GM19023 (cell line): ENCODE data around the gene CDC73.
"Not testable (repeated sequence)": the region's sequence is repeated elsewhere in the genome, so short reads cannot be mapped to it uniquely, and the experiment has no call there.

ENCODE experiments used
- ATAC-seq: cut with Tn5 transposase; IDR thresholded peaks from one replicate; pipeline ENCODE4 v1.9.1; 2021; ENCODE audit warnings: mild to moderate bottlenecking, moderate library complexity; ENCODE audit not compliant: unreplicated experiment

CDC73 gene

GRCh38 chr1:193275773-193276172 is 153.9 kb downstream of the CDC73 start:
- ATAC-seq, result no peak

GRCh38 chr1:193278968-193279367 is 157.1 kb downstream of the CDC73 start:
- no peak for ATAC-seq

GRCh38 chr1:193281894-193282293 is 160.1 kb downstream of the CDC73 start:
- ATAC-seq, result no peak

- no peak for ATAC-seq
These were observed 161.2 kb downstream of the CDC73 start for GRCh38 chr1:193283016-193283415.

GRCh38 chr1:193284219-193284618 is 162.4 kb downstream of the CDC73 start:
- no peak for ATAC-seq

- no peak for ATAC-seq
These were observed 163.8 kb downstream of the CDC73 start for GRCh38 chr1:193285641-193286040.

GRCh38 chr1:193288548-193289080 is 166.8 kb downstream of the CDC73 start:
- ATAC-seq, result not testable (repeated sequence)

- no peak for ATAC-seq
These were observed 171.9 kb downstream of the CDC73 start for GRCh38 chr1:193293726-193294125.

- ATAC-seq, result no peak
These were observed 177.2 kb downstream of the CDC73 start for GRCh38 chr1:193299038-193299437.

- ATAC-seq, result no peak
These were observed 179.9 kb downstream of the CDC73 start for GRCh38 chr1:193301746-193302145.

- ATAC-seq, result no peak
These were observed 182.0 kb downstream of the CDC73 start for GRCh38 chr1:193303849-193304248.
